K562 (cell line): ENCODE measurements around the gene G6PD. TPM values are rescaled to one million over a fixed set of nuclear protein-coding genes. Genes with fewer than 3 reads are reported as not detected.

ENCODE experiments used
- CHCHD3 ChIP-seq: fragments of 250-450 bp; sonication (Bioruptor Pico); IDR thresholded peaks from 2 replicates; pipeline ENCODE4 v2.1.2; 2022; ENCODE audit warnings: mild to moderate bottlenecking
- E2F1 ChIP-seq: sonication (generic); formaldehyde crosslinking; IDR thresholded peaks from 2 replicates; pipeline ENCODE4 v1.8.1; 2023; ENCODE audit warnings: mild to moderate bottlenecking, missing genetic modification reagents, moderate library complexity
- HMG20A ChIP-seq: fragments of 450-650 bp; formaldehyde crosslinking; conservative IDR thresholded peaks from 2 replicates; pipeline ENCODE4 v1.4.0; 2020; ENCODE audit warnings: mild to moderate bottlenecking, mixed read lengths
- HNRNPL ChIP-seq: fragments of 200-400 bp; formaldehyde crosslinking; IDR thresholded peaks from 2 replicates; pipeline ENCODE4 v1.6.1; 2017; ENCODE audit warnings: low read depth, mild to moderate bottlenecking, low read length
- KDM1A ChIP-seq, 2 experiments: fragments of 450-650 bp; IDR thresholded peaks; 2 replicates each; pipeline ENCODE4 v1.6.1; 2016; ENCODE audit warnings: mild to moderate bottlenecking in 2 of 2
- OTX1 ChIP-seq: fragments of 450-650 bp; formaldehyde crosslinking; IDR thresholded peaks from 2 replicates; pipeline ENCODE4 v1.4.0; 2022; ENCODE audit warnings: mild to moderate bottlenecking
- RBM22 ChIP-seq: fragments of 200-400 bp; formaldehyde crosslinking; IDR thresholded peaks from 2 replicates; pipeline ENCODE4 v1.6.1; 2018; ENCODE audit warnings: low read length, low read depth; ENCODE audit not compliant: poor library complexity, severe bottlenecking
- REST ChIP-seq, 2 experiments: fragments of 450-650 bp; formaldehyde crosslinking in 1 of 2; IDR thresholded peaks; 2 replicates each; pipeline versions ENCODE4 v1.4.0 to v1.6.1; 2014 to 2020; ENCODE audit warnings: mild to moderate bottlenecking in 2 of 2, borderline replicate concordance in 1 of 2, low read depth in 1 of 2
- SMARCE1 ChIP-seq: fragments of 450-650 bp; IDR thresholded peaks from 2 replicates; pipeline ENCODE4 v1.7.1; 2016; ENCODE audit warnings: mild to moderate bottlenecking
- TBP ChIP-seq: optimal IDR thresholded peaks from 2 replicates; pipeline ENCODE3; 2011; ENCODE audit warnings: low read depth, low read length, improper control_type of control experiment
- ZBTB1 ChIP-seq: sonication (generic); formaldehyde crosslinking; IDR thresholded peaks from 2 replicates; pipeline ENCODE4 v1.8.1; 2023; ENCODE audit warnings: missing genetic modification reagents, low read depth, mild to moderate bottlenecking, borderline replicate concordance
- ZC3H11A ChIP-seq: IDR thresholded peaks from 2 replicates; pipeline ENCODE4 v1.6.1; 2012; ENCODE audit warnings: low read depth, low read length, improper control_type of control experiment
- ZNF354B ChIP-seq: fragments of 250-450 bp; sonication (Bioruptor Pico); IDR thresholded peaks from 2 replicates; pipeline ENCODE4 v1.4.0; 2020
- ZNF398 ChIP-seq: fragments of 250-450 bp; sonication (Bioruptor Pico); IDR thresholded peaks from 2 replicates; pipeline ENCODE4 v1.8.0; 2021; ENCODE audit warnings: moderate library complexity, mild to moderate bottlenecking, inconsistent platforms
- ZNF668 ChIP-seq: fragments of 250-450 bp; sonication (Bioruptor Pico); IDR thresholded peaks from 2 replicates; pipeline ENCODE4 v1.8.0; 2022; ENCODE audit warnings: mild to moderate bottlenecking, inconsistent platforms
- ZNF785 ChIP-seq: fragments of 250-450 bp; sonication (Bioruptor Pico); IDR thresholded peaks from 2 replicates; pipeline ENCODE4 v1.4.0; 2020; ENCODE audit warnings: mild to moderate bottlenecking
- polyA plus RNA-seq, 8 experiments: library from polyadenylated mRNA; depleted of rRNA in 4 of 8; stranded (reverse) in 5 of 8; unstranded in 3 of 8; fragments of >200 nt; fragmentation: Nextera tagmentation in 2 of 8; fragmentation: Illumina TruSeq in 1 of 8; extraction: Ambion mirVana in 2 of 8; extraction: Trizol in 1 of 8; gene quantifications; 2 replicates each; pipeline versions ENCODE4 v1.2.1 to v1.2.3, GENCODE V29; 2011 to 2014; ENCODE audit warnings: inconsistent platforms in 1 of 8, missing spikeins in 1 of 8
- total RNA-seq, 7 experiments: library from RNA; depleted of rRNA in 6 of 7; stranded (reverse); fragments of >200 nt in 6 of 7; fragmentation: Illumina TruSeq in 2 of 7; extraction: Trizol in 2 of 7; gene quantifications; 2 replicates each; pipeline versions ENCODE4 v1.2.1 to v1.2.3, GENCODE V29; 2011 to 2021; ENCODE audit warnings: low replicate concordance in 1 of 7

The G6PD gene
- total and polyA plus RNA-seq, 9 of the 15 experiments (the other 6 are each of a cell fraction or from before 2014, with no cell fraction given) = 2.9 to 222 (median 66.4) TPM

GRCh38 chrX:154484255-154485149 lies 62.1 kb downstream of the G6PD start (continued):
- TF ChIP-seq REST (IDR thresholded peaks at IDR 0.05; ENCODE audit: borderline replicate concordance) (no peak), REST (CRISPR knock-in tag; IDR thresholded peaks at IDR 0.05; ENCODE audit: low read depth) (no peak), ZNF785 (no peak), RBM22 (no peak), ZC3H11A (no peak), CHCHD3 (CRISPR knock-in tag) (no peak), HMG20A (CRISPR knock-in tag) (no peak), ZNF398 (CRISPR knock-in tag) (no peak), SMARCE1 (0 out of 2 replicates have a peak, but pooled peaks have one; percentile 44), E2F1 (CRISPR knock-in tag) (no peak), KDM1A (IDR thresholded peaks at IDR 0.05) (peak; percentile 41 to 46; a peak in 2 of 4 replicates), ZNF668 (CRISPR knock-in tag) (no peak), ZBTB1 (CRISPR knock-in tag) (no peak), OTX1 (no peak), TBP (peak; percentile 68), ZNF354B (CRISPR knock-in tag) (no peak), HNRNPL (no peak)
